ENCODE results near the gene GSTM1. TPM values are rescaled to one million over a fixed set of nuclear protein-coding genes. Genes with fewer than 3 reads are reported as not detected.
A peak's percentile ranks its signal among the peaks of the same experiment; 100 is the strongest.

Gene GSTM1
- total RNA-seq, 2 donors from 2014 or later, result not detected

- no peak for DNase-seq (ENCODE audit: low spot score)
- intact Hi-C loops (cut with DNase I), result loop anchor here (10.0 kb wide), 2 partner anchors 47 to 53 kb away; partner anchors contain the start of genes EPS8L3 (in 1 of the 2) and GSTM2 (in 1 of the 2)
Measured at GRCh38 chr1:109717729-109718128, 30.1 kb downstream of the GSTM1 start.

GRCh38 chr1:109718495-109718894 is 30.9 kb downstream of the GSTM1 start:
- DNase-seq (ENCODE audit: low spot score), result no peak
- intact Hi-C loops (cut with DNase I), result loop anchor here (10.0 kb wide), 2 partner anchors 46 to 54 kb away; partner anchors contain the start of genes EPS8L3 (in 1 of the 2) and GSTM2 (in 1 of the 2)

GRCh38 chr1:109719337-109719837 is 31.8 kb downstream of the GSTM1 start:
- intact Hi-C loops (cut with DNase I), result loop anchor here (10.0 kb wide), 2 partner anchors 45 to 55 kb away; partner anchors contain the start of genes EPS8L3 (in 1 of the 2) and GSTM2 (in 1 of the 2)
- no peak for DNase-seq (ENCODE audit: low spot score)

GRCh38 chr1:109721042-109721441 is 33.4 kb downstream of the GSTM1 start:
- no peak for DNase-seq (ENCODE audit: low spot score)
- intact Hi-C loops (cut with DNase I), result no loop called here

- intact Hi-C loops (cut with DNase I), result no loop called here
- no peak for DNase-seq (ENCODE audit: low spot score)
Measured at GRCh38 chr1:109721971-109722370, 34.4 kb downstream of the GSTM1 start.

GRCh38 chr1:109722908-109723691 is 35.5 kb downstream of the GSTM1 start:
- DNase-seq (ENCODE audit: low spot score), result no peak
- intact Hi-C loops (cut with DNase I), result no loop called here

GRCh38 chr1:109724933-109725332 is 37.3 kb downstream of the GSTM1 start:
- intact Hi-C loops (cut with DNase I), result no loop called here
- no peak for DNase-seq (ENCODE audit: low spot score)

GRCh38 chr1:109725510-109725909 is 37.9 kb downstream of the GSTM1 start:
- DNase-seq (ENCODE audit: low spot score), result no peak
- intact Hi-C loops (cut with DNase I), result no loop called here

- intact Hi-C loops (cut with DNase I), result no loop called here
- DNase-seq (ENCODE audit: low spot score), result no peak
Measured at GRCh38 chr1:109726007-109726406, 38.4 kb downstream of the GSTM1 start.

GRCh38 chr1:109726728-109727373 is 39.2 kb downstream of the GSTM1 start:
- intact Hi-C loops (cut with DNase I), result no loop called here
- DNase-seq (ENCODE audit: low spot score), result no peak

GRCh38 chr1:109728870-109729269 is 41.3 kb downstream of the GSTM1 start:
- intact Hi-C loops (cut with DNase I), result no loop called here
- no peak for DNase-seq (ENCODE audit: low spot score)

GRCh38 chr1:109730666-109731065 is 43.0 kb downstream of the GSTM1 start:
- no peak for DNase-seq (ENCODE audit: low spot score)
- intact Hi-C loops (cut with DNase I), result no loop called here

- DNase-seq (ENCODE audit: low spot score), result no peak
- intact Hi-C loops (cut with DNase I), result no loop called here
Measured at GRCh38 chr1:109732390-109732881, 44.8 kb downstream of the GSTM1 start.

- DNase-seq (ENCODE audit: low spot score), result no peak
- intact Hi-C loops (cut with DNase I), result no loop called here
Measured at GRCh38 chr1:109733236-109733870, 45.7 kb downstream of the GSTM1 start.

GRCh38 chr1:109739738-109740614 is 52.4 kb downstream of the GSTM1 start:
- intact Hi-C loops (cut with DNase I), result loop anchor here in 1 of 2 donors (10.0 kb wide), 1 partner anchor 705 kb away; no protein-coding TSS in a partner anchor
- DNase-seq (ENCODE audit: low spot score), result peak; percentile 93

- no peak for DNase-seq (ENCODE audit: low spot score)
- intact Hi-C loops (cut with DNase I), result loop anchor here in 1 of 2 donors (1.0 to 10.0 kb wide), 2 partner anchors 26 to 706 kb away; no protein-coding TSS in a partner anchor
Measured at GRCh38 chr1:109740615-109741373, 53.2 kb downstream of the GSTM1 start, which contains the start of gene GSTM3. Gene GSTM3 (minus strand): TSS chr1:109741038. CDS start chr1:109740287, 751 bp downstream.
